Calu3 (cell line): ENCODE data around the gene MCF2L2. TPM values are rescaled to one million over a fixed set of nuclear protein-coding genes. Genes with fewer than 3 reads are reported as not detected.

Experiments used
- BruUV-seq: library from RNA; stranded (reverse); fragments of 400-500 nt; replicated peaks from 2 replicates; lab custom pipeline; 2021; lab: Mats Ljungman, UMichigan
- CTCF ChIA-PET: fragments of 300-600 bp; sonication (Branson Sonifier 250); formaldehyde crosslinking; loops from one replicate; lab custom pipeline; 2022; ENCODE audit warnings: antibody characterized with exemption; lab: Charles Lee
- DNase-seq: peaks from one replicate; pipeline ENCODE4 v3.0.0; 2022
- H3K27ac Mint-ChIP-seq: one replicate; pipeline ENCODE4 v1.8.0; 2022; ENCODE audit warnings: mixed read lengths; ENCODE audit not compliant: unreplicated experiment
- H3K27me3 Mint-ChIP-seq: one replicate; pipeline ENCODE4 v1.8.0; 2022; ENCODE audit warnings: mixed read lengths; ENCODE audit not compliant: unreplicated experiment
- H3K36me3 Mint-ChIP-seq: one replicate; pipeline ENCODE4 v1.8.0; 2022; ENCODE audit warnings: mild to moderate bottlenecking, moderate library complexity, mixed read lengths; ENCODE audit not compliant: insufficient read depth, unreplicated experiment
- H3K4me1 Mint-ChIP-seq: one replicate; pipeline ENCODE4 v1.8.0; 2022; ENCODE audit warnings: mild to moderate bottlenecking, low read depth, mixed read lengths; ENCODE audit not compliant: unreplicated experiment
- H3K4me3 Mint-ChIP-seq: one replicate; pipeline ENCODE4 v1.8.0; 2022; ENCODE audit warnings: mild to moderate bottlenecking, low read depth, moderate library complexity, mixed read lengths; ENCODE audit not compliant: unreplicated experiment
- H3K9me3 Mint-ChIP-seq: one replicate; pipeline ENCODE4 v1.8.0; 2022; ENCODE audit warnings: low read depth, mixed read lengths; ENCODE audit not compliant: unreplicated experiment
- CTCF ChIP-seq: fragments of 200-600 bp; IDR thresholded peaks from one replicate; pipeline ENCODE4 v1.8.0; 2022; ENCODE audit warnings: antibody characterized with exemption; ENCODE audit not compliant: unreplicated experiment
- intact Hi-C: fragments of 100-400 bp; cut with micrococcal nuclease; formaldehyde crosslinking; loops from one replicate; pipeline ENCODE4 v1.10.0; 2022; ENCODE audit not compliant: unreplicated experiment
- total RNA-seq: library from RNA; stranded (reverse); gene quantifications from 2 replicates; pipeline ENCODE4 v1.2.3, GENCODE V29; 2022

The MCF2L2 gene
- total RNA-seq, 1 experiment from 2014 or later: 0.35 TPM

DNA sequence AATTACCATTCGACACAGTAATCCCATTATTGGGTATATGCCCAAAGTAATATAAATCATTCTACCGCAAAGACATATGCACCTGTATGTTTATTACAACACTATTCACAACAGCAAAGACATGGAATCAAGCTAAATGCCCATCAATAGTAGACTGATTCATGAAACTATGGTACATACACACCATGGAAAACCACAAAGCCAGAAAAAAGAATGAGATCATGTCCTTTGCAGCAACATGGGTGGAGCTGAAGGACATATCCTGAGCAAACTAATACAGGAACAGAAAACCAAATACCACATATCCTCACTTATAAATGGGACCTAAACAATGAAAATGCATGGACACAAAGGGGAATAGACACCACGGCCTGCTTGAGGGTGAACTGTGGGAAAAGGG lies 11.1 kb upstream of the MCF2L2 start:
- intact Hi-C loops: no loop called here
- peaks cover 26% of the 10 kb centered on the region for H3K27me3 Mint-ChIP-seq
- BruUV-seq: no TSS peak
- H3K4me1 Mint-ChIP-seq: peaks cover 11% of the 10 kb centered on the region
- no peak overlapping the region for H3K27ac Mint-ChIP-seq
- CTCF ChIA-PET: no interaction called here
- no peak overlapping the region for H3K4me3 Mint-ChIP-seq
- TF ChIP-seq CTCF: no peak
- DNase-seq: no peak
- peaks cover 9% of the 10 kb centered on the region for H3K9me3 Mint-ChIP-seq
- H3K36me3 Mint-ChIP-seq: no peaks in the 10 kb centered on the region

- BruUV-seq: no TSS peak
- no peak overlapping the region for H3K27ac Mint-ChIP-seq
- peak; percentile 54 for DNase-seq
- CTCF ChIA-PET: interaction anchor here (1.7 kb wide), 1 partner anchor 9 kb away, joined by 3 read pairs; no protein-coding TSS in a partner anchor
- intact Hi-C loops: no loop called here
- peaks cover 34% of the 10 kb centered on the region for H3K27me3 Mint-ChIP-seq
- peaks cover 11% of the 10 kb centered on the region for H3K4me1 Mint-ChIP-seq
- TF ChIP-seq CTCF: no peak
- H3K9me3 Mint-ChIP-seq: peaks cover 9% of the 10 kb centered on the region
- no peak overlapping the region for H3K4me3 Mint-ChIP-seq
- H3K36me3 Mint-ChIP-seq: no peaks in the 10 kb centered on the region
These were observed 10.3 kb upstream of the MCF2L2 start for GRCh38 chr3:183438735-183439134.

- CTCF ChIA-PET: interaction anchor here (1.0 to 1.7 kb wide), 2 partner anchors 10 kb away, joined by 3 read pairs; partner anchors contain the start of gene MCF2L2
- H3K4me3 Mint-ChIP-seq: no peak overlapping the region
- no peaks in the 10 kb centered on the region for H3K36me3 Mint-ChIP-seq
- H3K4me1 Mint-ChIP-seq: peaks cover 11% of the 10 kb centered on the region
- BruUV-seq: no TSS peak
- DNase-seq: no peak
- no peak for TF ChIP-seq CTCF
- intact Hi-C loops: no loop called here
- peaks cover 37% of the 10 kb centered on the region for H3K27me3 Mint-ChIP-seq
- H3K27ac Mint-ChIP-seq: no peak overlapping the region
- H3K9me3 Mint-ChIP-seq: peaks cover 3% of the 10 kb centered on the region
These were observed 9.5 kb upstream of the MCF2L2 start for GRCh38 chr3:183437666-183438564.

DNA sequence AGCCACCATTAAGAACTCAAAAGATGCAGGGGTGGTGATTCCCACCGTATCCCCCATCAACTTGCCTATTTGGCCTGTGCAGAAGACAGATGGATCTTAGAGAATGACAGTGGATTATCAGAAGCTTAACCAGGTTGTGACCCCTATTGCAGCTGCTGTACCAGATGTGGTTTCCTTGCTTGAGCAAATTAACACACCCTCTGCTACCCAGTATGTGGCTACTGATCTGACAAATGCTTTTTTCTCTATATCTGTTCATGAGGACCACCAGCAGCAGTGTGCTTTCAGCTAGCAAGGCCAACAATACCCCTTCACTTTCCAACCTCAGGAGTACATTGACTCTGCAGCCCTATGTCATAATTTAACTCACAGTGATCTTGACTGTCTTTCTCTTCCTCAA lies 8.6 kb upstream of the MCF2L2 start:
- Mint-ChIP-seq H3K27ac (no peak overlapping the region), H3K4me1 (peaks cover 11% of the 10 kb centered on the region), H3K36me3 (no peaks in the 10 kb centered on the region), H3K9me3 (peaks cover 3% of the 10 kb centered on the region), H3K4me3 (no peak overlapping the region), H3K27me3 (peaks cover 29% of the 10 kb centered on the region)
- intact Hi-C loops: no loop called here
- BruUV-seq: no TSS peak
- no peak for TF ChIP-seq CTCF
- CTCF ChIA-PET: no interaction called here
- DNase-seq: no peak
